Endothelial cell of umbilical vein (primary cell): ENCODE results near the gene STRIT1.

Experiments used
- EZH2 ChIP-seq: IDR thresholded peaks from 2 replicates; pipeline ENCODE4 v1.6.1; 2012; ENCODE audit warnings: borderline replicate concordance, low read depth, mild to moderate bottlenecking, moderate library complexity, low read length, inconsistent platforms; ENCODE audit not compliant: severe bottlenecking
- FOS ChIP-seq: IDR thresholded peaks from 2 replicates; pipeline ENCODE4 v1.6.1; 2011; ENCODE audit warnings: mild to moderate bottlenecking, low read length, moderate library complexity, borderline replicate concordance; ENCODE audit not compliant: insufficient read depth
- GATA2 ChIP-seq: IDR thresholded peaks from 2 replicates; pipeline ENCODE4 v1.7.0; 2011; ENCODE audit warnings: low read depth, mild to moderate bottlenecking, moderate library complexity, mixed read lengths, low read length; ENCODE audit not compliant: insufficient read length, insufficient read depth
- JUN ChIP-seq: IDR thresholded peaks from 2 replicates; pipeline ENCODE4 v1.6.1; 2011; ENCODE audit warnings: borderline replicate concordance, low read depth; ENCODE audit not compliant: insufficient read length, insufficient read depth
- MYC ChIP-seq: IDR thresholded peaks from one replicate; pipeline ENCODE4 v1.6.1; 2011; ENCODE audit warnings: mild to moderate bottlenecking, low read depth, low read length
- POLR2A ChIP-seq: IDR thresholded peaks from 2 replicates; pipeline ENCODE4 v1.6.1; 2012; ENCODE audit warnings: low read depth, mild to moderate bottlenecking, control low read depth, low read length
- POLR2AphosphoS5 ChIP-seq: IDR thresholded peaks from 2 replicates; pipeline ENCODE4 v1.6.1; 2012; ENCODE audit warnings: low read depth, mild to moderate bottlenecking, control low read depth, low read length, moderate library complexity; ENCODE audit not compliant: insufficient read depth
- TF ChIP-seq, protein P1 (sequence below), 2 donors: IDR thresholded peaks; 1 replicate in 1 of 2; 2 replicates in 1 of 2; pipeline ENCODE4 v1.5.1; 2011; ENCODE audit warnings: low read length in 2 of 2, mild to moderate bottlenecking in 2 of 2, moderate library complexity in 2 of 2, control low read depth in 1 of 2, inconsistent platforms in 1 of 2, low read depth in 1 of 2; ENCODE audit not compliant: insufficient read depth in 1 of 2; ENCODE audit errors: extremely low read depth in 1 of 2
- TF ChIP-seq, protein P2 (sequence below): IDR thresholded peaks from 2 replicates; pipeline ENCODE4 v1.6.1; 2011; ENCODE audit not compliant: insufficient read depth, insufficient read length

DNA sequence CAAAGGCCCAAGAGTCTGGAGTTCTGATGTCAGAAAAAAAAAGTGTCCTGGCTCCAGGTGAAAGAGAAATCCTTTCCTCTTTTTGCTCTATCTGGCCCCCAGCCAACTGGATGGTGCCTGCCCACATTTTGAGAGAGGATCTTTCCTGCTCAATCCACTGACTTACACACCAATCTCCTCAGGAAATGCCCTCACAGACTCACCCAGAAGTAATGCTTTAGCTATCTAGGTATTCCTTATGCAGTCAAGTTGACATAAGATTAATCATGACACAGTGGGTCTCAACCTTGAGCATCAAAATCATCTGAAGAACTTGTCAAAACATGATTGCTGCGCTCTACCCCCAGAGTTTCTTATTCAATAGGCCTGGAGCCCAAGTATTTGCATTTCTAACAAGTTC, 31.2 kb downstream of the STRIT1 start:
- TF ChIP-seq EZH2 (no peak), POLR2A (no peak), POLR2AphosphoS5 (no peak), MYC (no peak), JUN (no peak), GATA2 (no peak), FOS (no peak)
- TF ChIP-seq, protein P1, sequence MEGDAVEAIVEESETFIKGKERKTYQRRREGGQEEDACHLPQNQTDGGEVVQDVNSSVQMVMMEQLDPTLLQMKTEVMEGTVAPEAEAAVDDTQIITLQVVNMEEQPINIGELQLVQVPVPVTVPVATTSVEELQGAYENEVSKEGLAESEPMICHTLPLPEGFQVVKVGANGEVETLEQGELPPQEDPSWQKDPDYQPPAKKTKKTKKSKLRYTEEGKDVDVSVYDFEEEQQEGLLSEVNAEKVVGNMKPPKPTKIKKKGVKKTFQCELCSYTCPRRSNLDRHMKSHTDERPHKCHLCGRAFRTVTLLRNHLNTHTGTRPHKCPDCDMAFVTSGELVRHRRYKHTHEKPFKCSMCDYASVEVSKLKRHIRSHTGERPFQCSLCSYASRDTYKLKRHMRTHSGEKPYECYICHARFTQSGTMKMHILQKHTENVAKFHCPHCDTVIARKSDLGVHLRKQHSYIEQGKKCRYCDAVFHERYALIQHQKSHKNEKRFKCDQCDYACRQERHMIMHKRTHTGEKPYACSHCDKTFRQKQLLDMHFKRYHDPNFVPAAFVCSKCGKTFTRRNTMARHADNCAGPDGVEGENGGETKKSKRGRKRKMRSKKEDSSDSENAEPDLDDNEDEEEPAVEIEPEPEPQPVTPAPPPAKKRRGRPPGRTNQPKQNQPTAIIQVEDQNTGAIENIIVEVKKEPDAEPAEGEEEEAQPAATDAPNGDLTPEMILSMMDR (IDR thresholded peaks at IDR 0.05; ENCODE audit: extremely low read depth in 1 of 2, insufficient read depth in 1 of 2, low read depth in 1 of 2, low read length in 2 of 2), result no peak
- TF ChIP-seq, protein P2, sequence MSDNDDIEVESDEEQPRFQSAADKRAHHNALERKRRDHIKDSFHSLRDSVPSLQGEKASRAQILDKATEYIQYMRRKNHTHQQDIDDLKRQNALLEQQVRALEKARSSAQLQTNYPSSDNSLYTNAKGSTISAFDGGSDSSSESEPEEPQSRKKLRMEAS, result no peak
